Endothelial cell (in vitro differentiated cells): ENCODE data around the gene DYNLT5. TPM values are rescaled to one million over a fixed set of nuclear protein-coding genes. Genes with fewer than 3 reads are reported as not detected.

Experiments
- DNase-seq: peaks from one replicate; pipeline ENCODE4 v3.0.0; 2021; ENCODE audit warnings: low spot score
- H3K27ac Mint-ChIP-seq: one replicate; pipeline ENCODE4 v1.8.0; 2021; ENCODE audit warnings: mixed read lengths, inconsistent platforms; ENCODE audit not compliant: unreplicated experiment
- H3K27me3 Mint-ChIP-seq: one replicate; pipeline ENCODE4 v1.8.0; 2021; ENCODE audit warnings: mild to moderate bottlenecking, moderate library complexity, mixed read lengths, inconsistent platforms; ENCODE audit not compliant: unreplicated experiment
- H3K36me3 Mint-ChIP-seq: one replicate; pipeline ENCODE4 v1.8.0; 2021; ENCODE audit warnings: mild to moderate bottlenecking, low read depth, mixed read lengths, inconsistent platforms; ENCODE audit not compliant: unreplicated experiment
- H3K4me1 Mint-ChIP-seq: one replicate; pipeline ENCODE4 v1.8.0; 2021; ENCODE audit warnings: mild to moderate bottlenecking, mixed read lengths, inconsistent platforms; ENCODE audit not compliant: unreplicated experiment
- H3K4me3 Mint-ChIP-seq: one replicate; pipeline ENCODE4 v1.8.0; 2021; ENCODE audit warnings: mild to moderate bottlenecking, mixed read lengths, inconsistent platforms; ENCODE audit not compliant: unreplicated experiment
- H3K9me3 Mint-ChIP-seq: one replicate; pipeline ENCODE4 v1.8.0; 2021; ENCODE audit warnings: mixed read lengths, inconsistent platforms; ENCODE audit not compliant: unreplicated experiment
- total RNA-seq: library from RNA; stranded (reverse); fragmentation: NEBNext Ultra II Directional; extraction: Animal tissue kit (Norgen Biotek cat#: 25700); gene quantifications from one replicate; pipeline ENCODE4 v1.2.1, GENCODE V29; 2021; ENCODE audit not compliant: unreplicated experiment
- TF ChIP-seq, protein P1 (sequence below): fragments of 200-600 bp; sonication (generic); IDR thresholded peaks from one replicate; pipeline ENCODE4 v1.5.0; 2021; ENCODE audit warnings: antibody characterized with exemption; ENCODE audit not compliant: unreplicated experiment

Gene DYNLT5
- total RNA-seq, 1 donor from 2014 or later = 57.9 TPM

DNA sequence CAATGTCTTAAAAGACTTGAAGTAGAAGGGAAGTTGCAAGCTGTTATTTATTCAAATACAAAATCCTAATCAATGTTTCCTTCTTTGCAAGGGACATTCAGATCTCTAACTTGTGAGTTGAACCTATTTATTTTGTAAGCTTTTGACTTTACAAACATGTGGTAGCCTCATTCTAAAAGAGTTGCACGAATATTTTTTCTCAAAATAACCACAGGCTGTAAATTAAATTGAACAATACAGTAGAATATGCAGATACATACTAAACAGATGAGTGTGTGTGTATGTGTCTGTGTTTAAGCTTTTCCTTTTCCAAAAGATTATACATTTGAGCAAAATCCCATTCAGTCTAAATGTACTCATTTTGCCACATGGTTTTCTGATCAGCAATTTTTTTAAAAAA, 4.8 kb upstream of the DYNLT5 start:
- Mint-ChIP-seq H3K4me3 (no peak overlapping the region), H3K27ac (no peak overlapping the region), H3K4me1 (peaks cover 26% of the 10 kb centered on the region), H3K27me3 (peaks cover 2% of the 10 kb centered on the region), H3K9me3 (no peaks in the 10 kb centered on the region), H3K36me3 (no peaks in the 10 kb centered on the region)
- DNase-seq = no peak
- TF ChIP-seq, protein P1, sequence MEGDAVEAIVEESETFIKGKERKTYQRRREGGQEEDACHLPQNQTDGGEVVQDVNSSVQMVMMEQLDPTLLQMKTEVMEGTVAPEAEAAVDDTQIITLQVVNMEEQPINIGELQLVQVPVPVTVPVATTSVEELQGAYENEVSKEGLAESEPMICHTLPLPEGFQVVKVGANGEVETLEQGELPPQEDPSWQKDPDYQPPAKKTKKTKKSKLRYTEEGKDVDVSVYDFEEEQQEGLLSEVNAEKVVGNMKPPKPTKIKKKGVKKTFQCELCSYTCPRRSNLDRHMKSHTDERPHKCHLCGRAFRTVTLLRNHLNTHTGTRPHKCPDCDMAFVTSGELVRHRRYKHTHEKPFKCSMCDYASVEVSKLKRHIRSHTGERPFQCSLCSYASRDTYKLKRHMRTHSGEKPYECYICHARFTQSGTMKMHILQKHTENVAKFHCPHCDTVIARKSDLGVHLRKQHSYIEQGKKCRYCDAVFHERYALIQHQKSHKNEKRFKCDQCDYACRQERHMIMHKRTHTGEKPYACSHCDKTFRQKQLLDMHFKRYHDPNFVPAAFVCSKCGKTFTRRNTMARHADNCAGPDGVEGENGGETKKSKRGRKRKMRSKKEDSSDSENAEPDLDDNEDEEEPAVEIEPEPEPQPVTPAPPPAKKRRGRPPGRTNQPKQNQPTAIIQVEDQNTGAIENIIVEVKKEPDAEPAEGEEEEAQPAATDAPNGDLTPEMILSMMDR = no peak

DNA sequence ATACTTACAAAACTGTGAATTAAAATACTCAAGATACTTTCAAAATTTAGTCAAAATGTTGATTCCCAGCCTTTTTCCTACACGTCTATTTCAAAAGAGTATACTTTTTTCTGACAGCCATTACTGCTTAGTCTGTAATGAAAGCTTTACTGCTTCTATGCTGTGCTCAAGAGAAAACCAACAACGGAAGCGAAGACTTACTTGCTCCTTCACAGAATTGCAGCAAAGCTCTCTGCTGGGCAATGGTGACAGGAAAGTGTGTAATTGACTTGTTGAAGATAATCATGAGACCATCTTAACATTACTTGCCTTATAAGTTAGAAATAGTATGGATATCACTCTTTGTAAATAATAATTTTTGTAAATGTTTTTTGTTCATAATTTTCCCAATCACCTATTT, 1.7 kb upstream of the DYNLT5 start:
- no peak overlapping the region for H3K4me3 Mint-ChIP-seq
- TF ChIP-seq, protein P1 = no peak
- peaks cover 40% of the 10 kb centered on the region for H3K4me1 Mint-ChIP-seq
- H3K36me3 Mint-ChIP-seq = no peaks in the 10 kb centered on the region
- H3K27me3 Mint-ChIP-seq = no peaks in the 10 kb centered on the region
- no peak for DNase-seq
- peak overlapping the region; percentile 72 for H3K27ac Mint-ChIP-seq
- no peaks in the 10 kb centered on the region for H3K9me3 Mint-ChIP-seq

GRCh38 chr1:66751160-66751559, 1.1 kb upstream of the DYNLT5 start:
- no peak for DNase-seq
- H3K9me3 Mint-ChIP-seq = no peaks in the 10 kb centered on the region
- TF ChIP-seq, protein P1 = no peak
- no peaks in the 10 kb centered on the region for H3K27me3 Mint-ChIP-seq
- H3K36me3 Mint-ChIP-seq = no peaks in the 10 kb centered on the region
- H3K4me3 Mint-ChIP-seq = no peak overlapping the region
- peaks cover 40% of the 10 kb centered on the region for H3K4me1 Mint-ChIP-seq
- peak overlapping the region; percentile 95 for H3K27ac Mint-ChIP-seq

DNA sequence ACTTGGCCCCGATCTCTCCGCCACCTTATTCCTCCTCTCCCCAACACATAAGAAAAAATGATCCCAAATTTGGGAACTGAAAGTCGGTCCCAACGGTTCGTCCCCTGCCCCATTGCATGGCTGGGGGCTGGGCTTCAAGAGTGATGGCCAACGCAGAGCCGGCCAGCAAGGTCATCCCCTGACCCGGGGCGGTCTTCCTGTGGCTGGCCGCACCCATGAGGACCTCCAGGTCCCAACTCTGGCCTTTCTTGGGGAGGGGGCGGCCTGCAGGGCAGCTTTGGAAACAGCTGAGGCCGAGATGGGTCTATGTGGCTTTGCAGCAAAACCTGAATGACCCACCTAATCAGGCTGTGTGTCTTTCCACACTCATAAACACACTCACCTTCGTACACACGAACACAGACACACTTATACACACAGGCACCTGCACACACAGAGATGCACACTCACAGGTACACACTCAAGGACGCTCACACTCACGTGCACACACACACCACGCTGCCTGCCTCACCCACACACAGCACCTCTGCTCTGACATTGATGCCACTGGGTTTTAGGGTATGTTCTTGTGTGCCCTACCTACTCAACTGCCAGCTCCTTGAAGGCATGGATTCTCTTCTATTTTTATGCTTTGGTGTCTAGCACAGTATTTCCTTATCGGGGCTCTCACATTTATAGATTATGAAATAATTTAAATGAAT, 562 bp downstream of the DYNLT5 start:
- Mint-ChIP-seq H3K4me1 (peaks cover 41% of the 10 kb centered on the region), H3K27me3 (no peaks in the 10 kb centered on the region), H3K9me3 (no peaks in the 10 kb centered on the region), H3K36me3 (peaks cover 6% of the 10 kb centered on the region), H3K4me3 (peak overlapping the region; percentile 90), H3K27ac (peak overlapping the region; percentile 93)
- DNase-seq = peak; percentile 18
- TF ChIP-seq, protein P1 = no peak

DNA sequence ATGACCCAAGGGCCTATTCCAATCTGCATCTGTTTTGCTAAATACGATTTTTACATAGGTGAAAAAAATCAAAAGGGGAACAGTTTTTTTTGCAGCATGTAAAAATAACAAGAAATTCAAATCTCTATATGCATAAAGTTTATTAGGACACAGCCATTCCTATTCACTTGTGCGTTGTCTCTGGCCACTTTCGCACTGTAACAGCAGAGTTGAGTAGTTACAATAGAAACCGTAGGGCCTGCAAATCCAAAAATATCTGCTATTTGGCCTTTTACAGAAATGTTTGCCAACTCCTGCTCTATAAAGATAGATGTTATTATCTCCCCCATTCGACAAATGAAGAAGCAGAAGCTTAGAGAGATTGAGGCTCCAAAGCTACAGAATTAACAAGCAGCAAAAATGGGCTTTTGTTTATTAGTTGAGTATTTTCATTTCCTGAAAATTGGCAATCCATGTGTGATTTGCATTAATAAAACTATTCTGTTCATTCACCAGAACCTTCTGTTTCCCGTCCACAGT, 5.5 kb downstream of the DYNLT5 start:
- H3K27ac Mint-ChIP-seq = peak overlapping the region; percentile 68
- no peak for DNase-seq

More for the DNA sequence above, 5.5 kb downstream of the DYNLT5 start:
- Mint-ChIP-seq H3K27me3 (no peaks in the 10 kb centered on the region), H3K9me3 (no peaks in the 10 kb centered on the region), H3K36me3 (peaks cover 21% of the 10 kb centered on the region), H3K4me3 (no peak overlapping the region), H3K4me1 (peaks cover 18% of the 10 kb centered on the region)
- TF ChIP-seq, protein P1 = no peak
